HL-60 (cell line): Measurements from ENCODE around the gene GLI3.

Source experiments
- GABPA ChIP-seq: IDR thresholded peaks from 2 replicates; pipeline ENCODE4 v1.6.1; 2012; ENCODE audit warnings: low read depth
- POLR2AphosphoS5 ChIP-seq: IDR thresholded peaks from 2 replicates; pipeline ENCODE4 v1.6.1; 2012; ENCODE audit warnings: low read depth
- TF ChIP-seq, protein P1 (sequence below): IDR thresholded peaks from one replicate; pipeline ENCODE4 v1.5.1; 2011; ENCODE audit warnings: low read length, control low read depth, inconsistent platforms; ENCODE audit not compliant: insufficient read depth
- TF ChIP-seq, protein P2 (sequence below): IDR thresholded peaks from 2 replicates; pipeline ENCODE4 v1.6.1; 2012; ENCODE audit warnings: low read depth; ENCODE audit not compliant: insufficient replicate concordance

DNA sequence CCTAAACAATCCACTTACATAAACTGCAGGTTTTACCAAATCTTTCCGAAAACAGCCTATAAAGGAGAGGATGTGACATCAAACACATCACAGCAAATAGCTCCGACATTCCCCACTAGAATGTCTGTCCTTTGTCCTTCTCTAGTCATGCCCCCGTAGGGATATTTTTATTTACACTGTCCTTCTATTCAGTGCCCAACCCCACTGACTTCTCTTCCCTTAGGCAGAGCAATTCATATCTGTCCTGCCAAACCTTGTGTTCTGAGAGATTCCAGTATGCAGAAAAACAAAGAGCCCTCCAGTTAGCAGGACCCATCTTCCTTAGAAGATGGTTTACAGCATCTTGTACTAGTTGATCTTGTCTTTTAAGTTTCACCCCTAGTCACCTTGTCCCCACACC is 5.4 kb upstream of the GLI3 start:
- TF ChIP-seq, protein P1, sequence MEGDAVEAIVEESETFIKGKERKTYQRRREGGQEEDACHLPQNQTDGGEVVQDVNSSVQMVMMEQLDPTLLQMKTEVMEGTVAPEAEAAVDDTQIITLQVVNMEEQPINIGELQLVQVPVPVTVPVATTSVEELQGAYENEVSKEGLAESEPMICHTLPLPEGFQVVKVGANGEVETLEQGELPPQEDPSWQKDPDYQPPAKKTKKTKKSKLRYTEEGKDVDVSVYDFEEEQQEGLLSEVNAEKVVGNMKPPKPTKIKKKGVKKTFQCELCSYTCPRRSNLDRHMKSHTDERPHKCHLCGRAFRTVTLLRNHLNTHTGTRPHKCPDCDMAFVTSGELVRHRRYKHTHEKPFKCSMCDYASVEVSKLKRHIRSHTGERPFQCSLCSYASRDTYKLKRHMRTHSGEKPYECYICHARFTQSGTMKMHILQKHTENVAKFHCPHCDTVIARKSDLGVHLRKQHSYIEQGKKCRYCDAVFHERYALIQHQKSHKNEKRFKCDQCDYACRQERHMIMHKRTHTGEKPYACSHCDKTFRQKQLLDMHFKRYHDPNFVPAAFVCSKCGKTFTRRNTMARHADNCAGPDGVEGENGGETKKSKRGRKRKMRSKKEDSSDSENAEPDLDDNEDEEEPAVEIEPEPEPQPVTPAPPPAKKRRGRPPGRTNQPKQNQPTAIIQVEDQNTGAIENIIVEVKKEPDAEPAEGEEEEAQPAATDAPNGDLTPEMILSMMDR = no peak
- no peak for TF ChIP-seq GABPA
- TF ChIP-seq, protein P2, sequence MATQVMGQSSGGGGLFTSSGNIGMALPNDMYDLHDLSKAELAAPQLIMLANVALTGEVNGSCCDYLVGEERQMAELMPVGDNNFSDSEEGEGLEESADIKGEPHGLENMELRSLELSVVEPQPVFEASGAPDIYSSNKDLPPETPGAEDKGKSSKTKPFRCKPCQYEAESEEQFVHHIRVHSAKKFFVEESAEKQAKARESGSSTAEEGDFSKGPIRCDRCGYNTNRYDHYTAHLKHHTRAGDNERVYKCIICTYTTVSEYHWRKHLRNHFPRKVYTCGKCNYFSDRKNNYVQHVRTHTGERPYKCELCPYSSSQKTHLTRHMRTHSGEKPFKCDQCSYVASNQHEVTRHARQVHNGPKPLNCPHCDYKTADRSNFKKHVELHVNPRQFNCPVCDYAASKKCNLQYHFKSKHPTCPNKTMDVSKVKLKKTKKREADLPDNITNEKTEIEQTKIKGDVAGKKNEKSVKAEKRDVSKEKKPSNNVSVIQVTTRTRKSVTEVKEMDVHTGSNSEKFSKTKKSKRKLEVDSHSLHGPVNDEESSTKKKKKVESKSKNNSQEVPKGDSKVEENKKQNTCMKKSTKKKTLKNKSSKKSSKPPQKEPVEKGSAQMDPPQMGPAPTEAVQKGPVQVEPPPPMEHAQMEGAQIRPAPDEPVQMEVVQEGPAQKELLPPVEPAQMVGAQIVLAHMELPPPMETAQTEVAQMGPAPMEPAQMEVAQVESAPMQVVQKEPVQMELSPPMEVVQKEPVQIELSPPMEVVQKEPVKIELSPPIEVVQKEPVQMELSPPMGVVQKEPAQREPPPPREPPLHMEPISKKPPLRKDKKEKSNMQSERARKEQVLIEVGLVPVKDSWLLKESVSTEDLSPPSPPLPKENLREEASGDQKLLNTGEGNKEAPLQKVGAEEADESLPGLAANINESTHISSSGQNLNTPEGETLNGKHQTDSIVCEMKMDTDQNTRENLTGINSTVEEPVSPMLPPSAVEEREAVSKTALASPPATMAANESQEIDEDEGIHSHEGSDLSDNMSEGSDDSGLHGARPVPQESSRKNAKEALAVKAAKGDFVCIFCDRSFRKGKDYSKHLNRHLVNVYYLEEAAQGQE = no peak
- no peak for TF ChIP-seq POLR2AphosphoS5
